ENCODE data around the gene CYB5R4. TPM values are rescaled to one million over a fixed set of nuclear protein-coding genes. Genes with fewer than 3 reads are reported as not detected.
"Not testable (repeated sequence)": the region's sequence is repeated elsewhere in the genome, so short reads cannot be mapped to it uniquely, and the experiment has no call there.

Gene CYB5R4
- total RNA-seq, 1 donor from 2014 or later, result 8.6 TPM

DNA sequence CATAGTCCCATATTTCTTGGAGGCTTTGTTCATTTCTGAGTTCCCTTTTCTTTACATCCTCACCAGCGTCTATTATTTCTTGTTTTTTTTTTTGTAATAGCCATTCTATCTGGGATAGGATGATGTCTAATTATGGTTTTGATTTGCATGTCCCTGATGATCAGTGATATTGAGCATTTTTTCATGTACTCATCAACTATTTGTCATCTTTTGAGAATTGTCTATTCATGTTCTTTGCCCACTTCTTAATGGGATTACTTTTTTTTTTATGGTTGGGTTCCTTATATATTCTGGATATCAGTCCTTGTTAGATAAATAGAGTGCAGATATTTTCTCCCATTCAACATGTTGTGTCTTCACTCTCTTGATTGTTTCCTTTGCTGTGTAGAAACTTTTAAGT is 42.1 kb downstream of the CYB5R4 start:
- TF ChIP-seq CTCF (IDR thresholded peaks at IDR 0.05; ENCODE audit: unreplicated experiment), result no peak
- DNase-seq (ENCODE audit: low spot score in 2 of 2, unreplicated experiment in 2 of 2), result no peak
- Mint-ChIP-seq H3K27ac (no peak overlapping the region), H3K27me3 (ENCODE audit: low read depth) (no peaks in the 10 kb centered on the region), H3K9me3 (peaks cover 49% of the 10 kb centered on the region), H3K36me3 (peaks cover 26% of the 10 kb centered on the region), H3K4me1 (no peaks in the 10 kb centered on the region), H3K4me3 (no peak overlapping the region)

DNA sequence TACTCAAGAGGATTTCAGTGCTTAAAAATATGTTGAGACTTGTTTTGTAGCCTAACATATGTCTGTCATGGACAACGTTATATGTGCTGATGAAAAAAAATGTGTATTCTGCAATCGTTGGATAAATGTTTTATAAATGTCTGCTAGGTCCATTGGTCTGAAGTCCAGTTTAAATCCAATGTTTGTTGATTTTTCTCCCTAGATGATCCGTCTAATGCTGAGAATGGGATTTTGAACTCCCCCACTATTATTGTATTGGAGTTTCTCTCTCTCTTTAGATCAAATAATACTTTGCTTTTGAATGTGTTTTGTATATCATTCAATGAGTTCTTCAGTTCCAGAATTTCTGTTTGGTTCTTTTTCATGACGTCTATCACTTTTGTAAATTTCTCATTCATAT is 44.9 kb downstream of the CYB5R4 start:
- Mint-ChIP-seq H3K4me1 (peaks cover 2% of the 10 kb centered on the region), H3K27me3 (ENCODE audit: low read depth) (no peaks in the 10 kb centered on the region), H3K27ac (no peak overlapping the region), H3K4me3 (no peak overlapping the region), H3K9me3 (peaks cover 56% of the 10 kb centered on the region), H3K36me3 (peaks cover 20% of the 10 kb centered on the region)
- no peak for TF ChIP-seq CTCF (IDR thresholded peaks at IDR 0.05; ENCODE audit: unreplicated experiment)
- no peak for DNase-seq (ENCODE audit: low spot score in 2 of 2, unreplicated experiment in 2 of 2)

DNA sequence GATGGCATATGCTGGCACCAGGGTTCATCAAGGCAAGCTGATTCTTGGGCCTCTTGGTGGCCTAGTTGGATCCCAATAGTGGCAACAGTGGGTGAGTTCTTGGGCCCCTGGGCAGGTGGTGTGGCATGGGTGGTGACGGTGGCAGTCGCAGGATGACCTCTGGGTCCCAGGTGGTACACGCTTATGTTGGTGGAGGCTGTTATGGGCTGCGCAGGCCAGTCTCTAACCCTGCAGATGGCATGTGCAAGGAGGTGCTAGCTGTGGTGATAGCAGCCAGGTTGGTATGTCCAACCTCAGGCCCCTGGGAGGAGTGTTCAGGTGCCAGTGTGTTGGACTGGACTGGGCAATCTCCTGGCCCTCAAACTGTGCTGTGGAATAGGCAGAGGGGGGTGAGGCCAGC is 46.2 kb downstream of the CYB5R4 start:
- Mint-ChIP-seq H3K36me3 (peaks cover 20% of the 10 kb centered on the region), H3K4me1 (peaks cover 8% of the 10 kb centered on the region), H3K27me3 (ENCODE audit: low read depth) (no peaks in the 10 kb centered on the region), H3K27ac (no peak overlapping the region), H3K9me3 (peaks cover 46% of the 10 kb centered on the region), H3K4me3 (no peak overlapping the region)
- TF ChIP-seq CTCF (IDR thresholded peaks at IDR 0.05; ENCODE audit: unreplicated experiment), result no peak
- no peak for DNase-seq (ENCODE audit: low spot score in 2 of 2, unreplicated experiment in 2 of 2)

GRCh38 chr6:83907623-83908390 is 48.3 kb downstream of the CYB5R4 start:
- DNase-seq (ENCODE audit: low spot score in 2 of 2, unreplicated experiment in 2 of 2); H3K27me3 Mint-ChIP-seq (ENCODE audit: low read depth); H3K27ac Mint-ChIP-seq; H3K4me3 Mint-ChIP-seq; H3K4me1 Mint-ChIP-seq: not testable (repeated sequence)
- peaks cover 26% of the 10 kb centered on the region for H3K9me3 Mint-ChIP-seq
- peaks cover 10% of the 10 kb centered on the region for H3K36me3 Mint-ChIP-seq

- Mint-ChIP-seq H3K36me3 (peaks cover 9% of the 10 kb centered on the region), H3K27me3 (ENCODE audit: low read depth) (no peaks in the 10 kb centered on the region), H3K4me3 (no peak overlapping the region), H3K27ac (no peak overlapping the region), H3K9me3 (peaks cover 18% of the 10 kb centered on the region), H3K4me1 (peaks cover 8% of the 10 kb centered on the region)
- no peak for TF ChIP-seq CTCF (IDR thresholded peaks at IDR 0.05; ENCODE audit: unreplicated experiment)
- no peak for DNase-seq (ENCODE audit: low spot score in 2 of 2, unreplicated experiment in 2 of 2)
These were observed 49.3 kb downstream of the CYB5R4 start for GRCh38 chr6:83908813-83909212.

- no peak for DNase-seq (ENCODE audit: low spot score in 2 of 2, unreplicated experiment in 2 of 2)
- H3K4me1 Mint-ChIP-seq, result peaks cover 8% of the 10 kb centered on the region
- no peak overlapping the region for H3K4me3 Mint-ChIP-seq
- H3K36me3 Mint-ChIP-seq, result no peaks in the 10 kb centered on the region
- H3K27ac Mint-ChIP-seq, result no peak overlapping the region
- TF ChIP-seq CTCF (IDR thresholded peaks at IDR 0.05; ENCODE audit: unreplicated experiment), result no peak
- H3K27me3 Mint-ChIP-seq (ENCODE audit: low read depth), result no peaks in the 10 kb centered on the region
- peaks cover 7% of the 10 kb centered on the region for H3K9me3 Mint-ChIP-seq
These were observed 51.8 kb downstream of the CYB5R4 start for GRCh38 chr6:83911278-83911677.

Measured in mesothelial cell of epicardium (in vitro differentiated cells).